NCI-H1105 (cell line): ENCODE measurements around the gene C1QC.
"Not testable (repeated sequence)": the region's sequence is repeated elsewhere in the genome, so short reads cannot be mapped to it uniquely, and the experiment has no call there.

ENCODE experiments used
- DNase-seq: peaks from one replicate; lab custom pipeline; 2025; lab: John Stamatoyannopoulos, UW

The C1QC gene

GRCh38 chr1:22651941-22652856 lies 8.8 kb downstream of the C1QC start:
- DNase-seq, result no peak

GRCh38 chr1:22652881-22653316 lies 9.5 kb downstream of the C1QC start, which contains the start of gene C1QB:
Gene C1QB, plus strand, starts transcription at chr1:22653236. Its CDS starts 6,227 bp downstream, at chr1:22659463.
- DNase-seq, result no peak

- no peak for DNase-seq
Observed at GRCh38 chr1:22654692-22655091, 11.3 kb downstream of the C1QC start.

DNA sequence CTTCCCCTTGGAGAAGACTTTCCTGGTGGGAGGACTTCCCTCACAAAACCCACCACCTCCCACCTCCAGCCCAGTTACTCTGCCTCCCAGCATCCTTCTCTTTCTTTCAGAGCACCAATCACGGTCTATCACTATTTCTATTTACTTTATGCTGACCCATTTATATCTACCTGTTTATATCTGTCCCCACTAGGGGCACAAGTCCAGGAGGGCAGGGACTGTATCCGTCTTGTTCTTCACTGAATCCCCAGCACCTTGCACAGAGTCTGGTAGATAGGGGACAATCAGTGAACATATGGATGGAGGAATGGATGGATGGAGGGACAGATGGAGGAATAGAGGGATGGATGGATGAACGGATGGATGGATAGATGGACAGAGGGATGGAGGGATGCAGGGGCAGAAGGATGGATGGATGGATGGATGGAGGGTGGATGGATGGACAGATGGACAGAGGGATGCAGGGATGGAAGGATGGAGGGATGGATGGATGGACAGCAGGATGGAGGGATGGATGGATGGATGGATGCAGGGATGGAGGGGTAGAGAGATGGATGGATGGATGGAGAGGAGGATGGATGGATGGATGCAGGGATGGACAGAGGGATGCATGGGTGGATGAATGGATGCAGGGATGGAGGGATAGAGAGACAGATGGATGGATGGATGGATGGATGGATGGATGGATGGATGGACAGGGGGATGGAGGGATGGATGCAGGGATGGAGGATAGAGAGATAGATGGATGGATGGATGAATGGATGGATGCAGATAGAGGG lies 15.1 kb downstream of the C1QC start:
- no peak for DNase-seq

GRCh38 chr1:22660716-22661241 lies 17.3 kb downstream of the C1QC start:
- no peak for DNase-seq

- DNase-seq, result no peak
Observed at GRCh38 chr1:22661880-22662279, 18.4 kb downstream of the C1QC start.

- no peak for DNase-seq
Observed at GRCh38 chr1:22662318-22662717, 18.9 kb downstream of the C1QC start.

- DNase-seq, result no peak
Observed at GRCh38 chr1:22662986-22663408, 19.6 kb downstream of the C1QC start.

DNA sequence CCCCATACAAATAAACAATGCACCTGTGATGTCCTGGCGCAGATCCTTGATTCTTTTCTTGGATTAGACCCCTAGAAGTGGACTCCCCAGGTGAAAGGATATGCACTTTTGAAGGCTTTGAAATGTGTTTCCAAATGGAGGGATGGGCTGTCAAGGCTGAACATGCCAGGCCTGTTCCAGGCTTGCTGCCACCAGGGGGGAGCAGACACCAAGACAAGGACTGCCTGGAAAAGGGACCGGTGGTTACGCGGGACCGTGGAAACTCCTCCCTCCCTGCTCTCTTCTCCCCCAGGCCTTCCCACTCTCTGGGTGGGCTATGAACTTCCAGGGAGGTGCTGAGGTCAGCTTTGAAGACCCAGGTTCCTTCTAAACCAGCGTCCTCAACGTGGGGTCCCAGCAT lies 22.3 kb downstream of the C1QC start:
- DNase-seq, result no peak

DNA sequence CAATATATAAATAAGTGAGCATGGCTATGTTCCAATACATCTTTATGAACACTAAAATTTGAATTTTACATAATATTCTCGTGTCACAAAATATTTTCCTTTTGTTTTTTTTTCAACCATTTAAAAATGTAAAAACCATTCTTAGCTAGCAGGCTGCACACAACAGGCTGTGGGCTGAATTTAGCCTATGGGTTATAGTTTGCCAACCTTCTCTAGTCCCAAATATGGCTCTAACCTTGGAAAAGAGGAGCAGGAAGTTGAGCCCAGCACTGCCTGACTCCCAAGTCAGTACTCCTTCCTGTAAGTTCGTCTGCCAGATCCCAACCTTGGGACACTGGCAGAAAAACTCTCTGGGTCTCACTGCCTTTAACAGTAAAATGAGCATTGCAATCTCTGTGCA lies 23.0 kb downstream of the C1QC start:
- no peak for DNase-seq

DNA sequence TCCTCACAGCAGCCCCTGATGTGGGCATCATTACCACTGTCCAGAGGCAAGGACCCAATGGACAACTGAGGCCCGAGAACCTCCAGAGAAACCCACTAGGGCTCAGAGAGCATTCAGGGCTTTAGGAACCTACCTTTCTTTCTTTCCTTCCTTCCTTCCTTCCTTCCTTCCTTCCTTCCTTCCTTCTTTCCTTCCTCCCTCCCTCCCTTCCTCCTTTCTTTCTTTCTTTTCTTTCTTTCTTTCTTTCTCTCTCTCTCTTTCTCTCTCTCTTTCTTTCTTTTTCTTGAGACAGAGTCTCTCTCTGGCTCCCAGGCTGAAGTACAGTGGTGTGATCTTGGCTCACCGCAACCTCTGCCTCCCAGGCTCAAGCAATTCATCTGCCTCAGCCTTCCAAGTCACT lies 25.4 kb downstream of the C1QC start:
- DNase-seq, result not testable (repeated sequence)

DNA sequence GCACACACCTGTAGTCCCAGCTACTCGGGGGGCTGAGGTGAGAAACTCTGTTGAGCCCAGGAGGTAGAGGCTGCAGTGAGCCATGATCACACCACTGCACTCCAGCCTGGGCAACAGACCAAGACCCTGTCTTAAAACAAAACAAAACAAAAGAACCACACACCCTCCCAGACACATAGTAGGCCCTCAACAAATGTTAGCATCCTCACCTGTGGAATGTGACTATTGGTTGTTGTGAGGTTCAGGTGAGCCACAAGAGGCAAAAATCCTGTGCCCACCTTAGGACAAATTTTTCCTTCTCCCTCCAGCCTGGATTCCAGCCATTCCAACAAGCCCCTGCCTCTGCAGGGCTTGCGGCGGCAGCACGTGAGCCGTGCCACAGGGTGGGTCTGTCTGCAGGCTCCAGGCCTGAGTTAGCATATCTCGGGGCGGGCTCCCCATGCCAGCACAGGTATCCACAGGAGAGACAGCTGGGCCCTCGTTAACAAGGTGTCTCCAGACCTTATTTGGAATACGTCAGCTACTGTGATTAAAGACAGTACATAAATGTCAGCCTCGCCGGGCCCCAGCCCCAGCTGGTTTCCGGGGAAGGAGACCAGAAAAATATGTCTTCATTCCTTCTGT lies 27.0 kb downstream of the C1QC start:
- DNase-seq, result no peak

DNA sequence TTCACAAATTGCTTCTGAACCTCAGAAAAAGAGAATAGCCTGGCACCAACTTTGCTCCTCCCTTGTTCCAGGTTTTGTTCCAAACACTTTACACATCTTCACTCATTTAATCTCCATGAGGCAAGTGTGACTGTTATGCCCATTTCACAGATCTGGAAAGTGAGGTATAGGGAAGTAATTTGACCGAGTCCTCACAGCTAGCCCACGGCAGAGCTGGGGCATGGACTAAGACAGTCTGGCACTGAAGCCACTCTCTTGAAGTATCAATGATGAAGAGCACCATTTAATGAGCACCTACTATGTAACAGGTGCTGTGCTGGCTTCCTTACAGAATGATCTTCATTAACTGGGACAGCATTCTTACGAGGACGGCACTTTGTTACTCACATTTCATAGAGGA lies 28.6 kb downstream of the C1QC start:
- no peak for DNase-seq

DNA sequence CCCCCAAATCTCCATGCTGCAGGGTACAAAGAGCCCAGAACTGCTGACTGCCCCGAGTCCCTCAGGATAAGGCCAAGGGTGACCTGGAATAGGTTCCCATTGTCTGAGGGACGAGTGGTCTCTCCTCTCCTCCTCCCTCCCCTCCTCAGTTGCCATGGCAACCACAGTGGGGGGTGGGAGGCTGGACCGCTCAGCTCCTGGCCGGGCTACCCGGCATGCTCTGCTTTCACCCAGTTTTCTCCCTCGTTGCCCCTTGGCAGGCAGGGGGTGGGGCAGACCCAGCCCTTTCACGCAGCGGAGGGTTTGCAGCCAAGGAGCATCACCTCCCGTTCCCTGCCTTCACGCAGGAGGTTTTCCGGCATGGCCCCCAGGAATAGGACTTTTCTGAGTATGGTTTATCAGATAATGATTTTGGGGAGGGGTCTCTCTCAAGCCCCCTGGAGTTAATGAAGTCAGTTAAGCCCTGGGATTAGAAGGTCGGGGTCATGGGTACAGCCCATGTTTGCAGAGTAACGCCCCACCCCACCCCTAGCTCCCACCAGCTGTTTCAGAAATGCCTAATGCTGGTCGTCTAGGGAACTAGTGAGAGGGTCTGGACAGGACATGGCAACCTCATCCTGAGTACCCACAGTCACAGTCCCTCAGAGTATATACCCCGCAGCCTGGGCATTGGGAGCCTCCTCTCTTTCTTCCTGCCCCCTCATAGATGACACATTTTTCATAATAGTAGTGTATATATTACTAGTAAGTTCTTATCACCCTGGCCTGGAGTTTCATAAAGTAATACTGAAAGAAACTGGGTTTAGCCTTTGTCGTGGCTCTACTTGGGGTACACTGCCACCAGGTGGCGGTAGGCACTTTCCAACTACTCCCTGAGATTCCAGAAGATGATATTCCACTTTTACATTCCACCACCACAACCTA lies 30.3 kb downstream of the C1QC start:
- DNase-seq, result peak; percentile 17

GRCh38 chr1:22674410-22674749 lies 30.9 kb downstream of the C1QC start:
- DNase-seq, result no peak

- DNase-seq, result not testable (repeated sequence)
Observed at GRCh38 chr1:22676151-22676550, 32.7 kb downstream of the C1QC start.

DNA sequence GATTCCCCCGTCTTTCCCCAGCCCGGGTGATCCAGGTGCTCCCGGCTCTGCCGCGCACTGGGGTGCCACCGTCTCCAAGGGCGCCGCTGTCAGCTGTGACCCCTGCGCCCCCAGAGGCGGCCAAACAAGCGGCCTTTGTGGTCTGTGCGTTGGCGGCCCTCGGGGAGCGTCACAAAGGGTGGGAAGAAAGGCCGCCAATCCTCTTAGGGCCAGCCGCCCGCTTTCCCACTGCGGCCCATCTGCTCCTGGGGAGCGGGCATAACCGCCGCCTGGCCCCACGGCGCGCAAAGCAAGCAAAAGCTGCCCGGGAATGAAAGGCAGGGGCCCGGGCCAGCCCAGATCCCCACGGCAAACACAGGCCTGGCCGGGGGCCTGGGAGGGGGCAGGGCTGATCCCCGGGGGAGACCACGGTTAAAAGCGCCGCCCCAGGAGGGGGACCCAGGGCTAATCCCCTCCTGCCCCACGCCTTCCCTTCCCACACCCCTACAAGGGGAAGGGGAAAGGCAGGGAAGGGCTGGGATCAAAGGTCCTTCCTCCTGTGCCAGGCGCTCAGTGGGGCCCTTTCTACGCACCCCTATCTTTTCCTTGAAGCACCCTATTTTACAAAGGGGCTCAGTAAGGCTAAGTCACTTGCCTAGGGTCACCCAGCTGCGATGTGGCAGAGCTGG lies 33.6 kb downstream of the C1QC start:
- DNase-seq, result no peak

DNA sequence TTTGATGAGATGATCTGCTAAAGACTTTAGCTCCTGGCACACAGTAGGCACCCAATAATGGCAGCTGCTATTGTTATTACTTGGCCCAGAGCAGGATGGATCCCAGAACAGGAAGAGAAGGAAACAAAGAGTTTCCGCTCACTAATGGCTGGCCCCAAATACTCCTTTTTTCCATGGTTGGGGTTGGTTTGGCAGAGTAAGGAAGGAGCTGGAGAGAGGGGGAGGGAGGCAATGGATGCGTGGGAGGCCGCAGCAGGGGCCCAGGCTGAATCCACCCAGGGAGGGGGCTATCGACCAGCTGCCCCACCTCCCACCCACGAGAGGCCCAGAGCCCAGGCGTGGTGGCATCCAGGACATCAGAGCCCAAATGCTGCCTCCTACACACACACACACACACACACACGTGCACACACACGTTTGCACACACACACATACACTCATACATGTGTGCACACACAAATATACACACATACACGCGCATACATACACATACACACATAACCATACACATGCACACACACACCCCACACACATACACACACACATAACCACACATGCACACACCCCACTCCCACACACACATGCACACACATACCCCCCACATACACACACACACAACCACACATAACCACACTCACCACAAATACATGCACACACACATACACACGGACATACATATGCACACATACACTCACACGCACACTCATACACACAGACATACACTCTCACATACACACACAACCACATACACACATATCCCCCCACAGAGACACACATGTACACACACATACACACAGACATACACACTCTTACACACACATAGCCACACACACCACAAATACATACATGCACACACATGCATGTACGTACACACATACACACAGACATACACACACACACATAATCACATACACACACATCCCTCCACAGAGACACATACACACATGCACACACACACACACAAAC lies 34.8 kb downstream of the C1QC start:
- DNase-seq, result no peak

DNA sequence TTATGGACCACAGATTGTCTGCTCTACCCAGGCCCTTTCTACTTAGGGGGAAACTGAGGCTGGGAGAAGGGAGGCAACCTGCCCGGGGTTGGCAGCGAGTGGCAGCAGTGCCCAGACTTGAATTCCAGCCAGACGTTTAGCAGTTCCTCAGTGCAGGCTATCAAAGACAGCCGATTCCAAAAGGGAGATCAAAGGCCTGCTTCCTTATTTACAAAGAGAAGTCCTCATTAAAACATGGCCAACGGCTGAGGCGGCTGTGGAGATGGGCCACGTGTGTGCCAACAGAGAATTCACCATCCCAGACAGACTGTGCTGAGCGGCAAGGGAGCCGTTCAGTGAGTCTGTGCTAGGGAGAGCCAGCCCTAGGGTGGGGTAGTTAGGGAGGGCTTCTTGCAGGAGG lies 37.3 kb downstream of the C1QC start:
- DNase-seq, result no peak
